NCI-H1436 treated with DMSO at 0.1 percent for 48 hours (cell line): ENCODE data around the gene HIGD1A.

Source experiments
- DNase-seq: peaks from one replicate; lab custom pipeline; 2025; lab: John Stamatoyannopoulos, UW

HIGD1A gene

DNA sequence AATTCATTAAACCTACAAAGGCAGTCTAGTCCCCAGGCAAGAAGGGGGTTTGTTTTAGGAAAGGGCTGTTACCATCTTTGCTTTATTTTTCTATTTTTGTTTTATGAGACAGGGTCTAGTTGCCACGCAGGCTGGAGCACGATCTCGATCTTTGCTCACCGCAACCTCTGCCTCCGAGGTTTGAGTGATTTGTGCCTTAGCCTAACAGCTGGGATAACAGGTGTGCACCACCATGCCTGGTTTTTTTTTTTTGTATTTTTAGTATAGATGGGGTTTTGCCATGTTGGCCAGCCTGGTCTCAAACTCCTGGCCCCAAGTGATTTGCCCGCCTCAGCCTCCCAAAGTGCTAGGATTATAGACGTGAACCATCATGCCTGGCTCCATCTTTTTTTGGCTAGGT is 4.9 kb downstream of the HIGD1A start:
- no peak for DNase-seq

DNA sequence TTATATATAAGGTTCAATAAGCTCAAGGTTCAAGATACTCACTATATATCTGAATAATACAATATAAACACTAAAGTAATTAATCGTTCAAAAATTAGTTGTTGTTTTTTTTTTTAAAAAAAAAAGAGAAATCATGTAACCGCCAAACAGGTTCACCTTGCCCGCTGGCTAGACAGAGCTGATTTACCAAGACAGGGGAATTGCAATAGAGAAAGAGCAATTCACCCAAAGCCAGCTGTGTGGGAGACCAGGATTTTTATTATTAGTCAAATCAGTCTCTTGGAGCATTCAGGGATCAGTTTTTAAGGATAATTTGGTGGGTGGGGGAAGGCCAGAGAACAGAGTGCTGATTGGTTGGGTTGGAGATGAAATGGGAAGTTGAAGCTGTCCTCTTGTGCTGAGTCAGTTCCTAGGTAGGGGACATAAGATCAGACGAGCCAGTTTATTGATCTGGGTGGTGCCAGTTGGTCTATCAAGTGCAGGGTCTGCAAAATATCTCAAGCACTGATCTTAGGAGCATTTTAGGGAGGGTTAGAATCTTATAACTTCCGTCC is 7.9 kb downstream of the HIGD1A start:
- DNase-seq, result no peak

DNA sequence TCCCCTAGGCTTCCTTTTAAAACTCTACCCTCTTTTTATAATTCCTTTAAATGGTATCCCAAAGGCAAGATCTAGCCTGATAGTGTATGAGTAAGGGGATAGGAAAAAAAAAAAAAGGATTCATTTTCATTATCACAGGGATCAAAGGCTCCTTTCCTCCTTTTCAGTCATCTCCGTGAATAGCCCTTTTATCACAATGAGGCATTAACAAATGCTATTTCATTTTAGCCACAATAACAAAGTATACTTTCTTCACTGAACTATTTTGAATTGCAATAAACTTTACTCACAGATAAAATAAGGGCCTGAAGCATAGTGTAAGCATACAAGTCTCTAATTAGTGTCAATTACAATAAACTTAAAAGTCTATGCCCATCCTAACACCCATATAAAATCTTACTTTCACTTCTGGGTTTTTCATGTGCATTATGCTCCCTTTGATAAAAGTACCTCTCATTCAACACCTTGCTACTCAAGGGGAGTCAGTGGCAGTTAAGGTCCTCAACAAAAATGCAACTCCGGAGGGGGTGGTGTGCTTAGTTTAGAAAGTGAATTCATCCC is 8.6 kb downstream of the HIGD1A start:
- DNase-seq, result no peak

DNA sequence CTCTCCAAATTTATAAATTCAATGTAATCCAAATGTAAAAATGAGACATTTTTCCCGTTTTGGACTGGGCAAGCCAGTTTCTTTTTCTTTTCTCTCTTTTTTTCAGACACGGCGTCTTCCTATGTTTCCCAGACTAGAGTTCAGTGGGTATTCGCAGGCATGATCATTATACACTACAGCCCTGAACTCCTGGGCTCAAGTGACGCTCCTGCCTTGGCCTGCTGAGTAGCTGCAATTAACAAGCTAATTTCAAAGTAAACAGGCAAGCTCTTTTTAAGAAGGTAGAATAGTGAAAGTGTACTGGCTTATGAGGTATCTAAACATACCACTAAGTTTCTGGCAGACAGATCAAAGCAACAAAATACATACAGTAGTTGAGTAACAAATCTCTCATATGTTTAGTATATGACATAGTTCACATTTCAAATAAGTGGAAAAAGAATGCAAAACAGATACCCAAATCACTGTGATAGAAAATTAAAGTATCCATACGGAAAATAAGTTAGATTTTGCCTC is 13.5 kb downstream of the HIGD1A start:
- no peak for DNase-seq

DNA sequence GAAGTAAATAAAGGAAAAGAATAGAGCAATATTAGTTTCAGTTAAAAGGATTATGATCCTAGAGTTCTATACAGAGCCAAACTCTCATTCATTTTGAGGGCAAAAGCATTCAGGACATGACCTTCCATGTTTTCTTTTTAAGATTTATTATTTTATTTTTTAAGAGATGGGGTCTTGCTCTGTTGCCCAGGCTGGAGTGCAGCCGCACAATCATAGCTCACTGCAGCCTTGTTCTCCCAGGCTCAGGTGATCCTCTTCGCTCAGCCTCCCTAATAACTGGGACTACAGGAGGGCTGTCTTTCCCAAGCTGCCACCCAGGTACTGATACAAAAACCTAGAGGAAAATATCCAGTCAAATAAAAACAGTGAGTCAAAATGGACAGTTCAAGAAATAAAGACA is 17.7 kb downstream of the HIGD1A start:
- no peak for DNase-seq

DNA sequence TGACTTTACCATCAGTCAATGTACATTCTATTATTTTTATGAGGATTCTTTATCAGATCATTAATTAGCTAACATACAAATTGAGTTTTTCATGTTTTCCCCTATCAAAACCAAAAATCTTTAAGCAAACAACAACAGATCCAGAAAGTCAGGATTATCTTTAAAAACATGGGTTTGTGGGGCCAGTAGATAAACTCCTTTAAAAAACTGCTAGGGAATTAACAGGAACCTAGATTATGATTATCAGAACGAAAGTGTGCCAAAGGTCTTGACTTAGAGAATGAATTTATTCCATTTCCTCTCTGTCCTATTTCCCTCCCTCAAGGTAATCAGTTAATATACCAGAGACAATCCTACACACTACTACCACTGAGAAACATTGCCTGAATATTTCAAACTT is 18.1 kb downstream of the HIGD1A start:
- no peak for DNase-seq

DNA sequence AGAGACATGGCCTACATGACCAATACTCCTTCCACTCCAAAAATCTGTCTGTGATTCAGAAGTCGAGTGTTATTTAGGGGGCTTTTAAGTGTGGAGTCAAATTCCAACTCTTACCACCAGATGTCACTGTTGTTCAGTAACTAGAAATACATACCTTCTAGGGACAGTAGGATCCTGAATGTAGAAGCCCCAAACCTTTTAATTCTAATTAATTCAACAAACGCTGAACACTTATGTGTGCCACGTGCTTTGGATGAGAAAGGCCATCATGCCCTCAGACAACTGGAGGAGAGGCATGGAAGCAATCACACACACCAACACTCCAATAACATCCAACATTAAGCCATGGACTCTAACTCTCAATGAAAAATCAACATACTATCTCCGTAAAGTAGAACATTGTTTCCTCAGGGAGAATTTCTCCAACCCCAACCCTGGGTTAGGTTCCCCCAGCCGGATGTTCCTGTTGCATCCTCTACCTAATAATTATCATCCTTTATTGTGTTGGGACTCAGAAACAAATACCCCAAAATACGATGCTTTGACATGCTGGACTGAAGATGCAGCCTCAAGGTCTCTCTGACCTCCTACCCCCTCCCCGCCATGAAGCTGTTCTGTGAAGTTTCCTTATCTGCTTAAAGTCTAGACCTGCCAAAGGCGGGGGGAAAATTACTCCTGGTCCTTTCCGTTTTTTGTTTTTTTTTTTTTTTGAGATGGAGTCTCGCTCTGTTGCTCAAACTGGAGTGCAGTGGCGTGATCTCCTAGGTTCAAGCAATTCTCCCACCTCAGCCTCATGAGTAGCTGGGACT is 23.2 kb downstream of the HIGD1A start:
- DNase-seq, result no peak

DNA sequence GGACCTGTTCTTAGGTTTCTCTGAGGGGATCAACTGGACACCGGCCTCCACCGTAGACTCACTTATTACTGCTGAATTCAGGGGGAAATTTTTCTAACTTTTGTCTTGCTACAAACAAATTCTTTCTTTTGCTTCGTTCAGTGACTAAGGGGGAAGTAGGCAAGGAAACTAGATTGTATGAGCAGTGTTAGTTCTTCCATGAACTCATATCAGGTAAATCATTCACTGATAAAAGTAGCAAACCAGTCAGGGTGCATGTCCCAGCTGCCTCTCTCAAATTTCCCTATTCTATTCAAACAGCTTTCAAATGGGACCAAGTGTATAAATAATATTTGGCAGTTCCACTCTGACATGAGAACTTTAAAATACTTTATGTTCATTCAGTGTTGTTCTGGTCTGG is 23.9 kb downstream of the HIGD1A start:
- DNase-seq, result no peak

DNA sequence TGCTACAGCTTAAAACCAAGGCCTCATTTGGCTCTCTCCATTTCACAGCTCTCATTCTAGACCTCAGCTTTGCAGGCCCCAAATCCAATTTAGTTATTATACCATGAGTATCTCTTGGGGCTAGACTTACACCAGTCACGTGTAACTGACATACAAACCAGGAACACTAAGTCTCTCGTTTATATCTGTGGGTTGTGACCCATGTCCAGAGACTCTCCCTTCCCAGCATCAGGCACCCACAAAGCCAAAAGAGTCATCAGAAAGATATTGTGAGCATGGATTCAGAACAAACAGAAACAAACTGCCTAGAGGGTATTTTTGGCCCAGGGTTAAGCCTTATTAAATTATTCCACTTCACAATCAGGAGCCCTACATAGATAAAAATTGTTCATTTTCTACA is 25.6 kb downstream of the HIGD1A start:
- no peak for DNase-seq

DNA sequence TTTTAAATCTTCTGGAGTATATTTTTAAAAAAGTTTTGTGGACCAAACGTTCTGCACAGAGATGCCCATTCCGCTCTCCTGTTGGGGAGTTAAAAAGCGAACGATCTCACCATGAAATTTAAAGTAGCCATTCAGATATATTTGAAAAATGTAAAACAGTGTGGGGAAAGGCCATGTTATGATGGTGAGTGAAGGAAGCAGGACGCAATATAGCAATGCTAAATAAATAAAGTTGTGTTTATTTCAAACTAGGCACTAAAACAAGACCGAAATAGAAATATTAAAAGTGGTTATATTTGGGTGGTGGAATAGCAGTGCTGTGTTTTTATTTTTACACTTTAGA is 30.9 kb downstream of the HIGD1A start:
- DNase-seq, result no peak

DNA sequence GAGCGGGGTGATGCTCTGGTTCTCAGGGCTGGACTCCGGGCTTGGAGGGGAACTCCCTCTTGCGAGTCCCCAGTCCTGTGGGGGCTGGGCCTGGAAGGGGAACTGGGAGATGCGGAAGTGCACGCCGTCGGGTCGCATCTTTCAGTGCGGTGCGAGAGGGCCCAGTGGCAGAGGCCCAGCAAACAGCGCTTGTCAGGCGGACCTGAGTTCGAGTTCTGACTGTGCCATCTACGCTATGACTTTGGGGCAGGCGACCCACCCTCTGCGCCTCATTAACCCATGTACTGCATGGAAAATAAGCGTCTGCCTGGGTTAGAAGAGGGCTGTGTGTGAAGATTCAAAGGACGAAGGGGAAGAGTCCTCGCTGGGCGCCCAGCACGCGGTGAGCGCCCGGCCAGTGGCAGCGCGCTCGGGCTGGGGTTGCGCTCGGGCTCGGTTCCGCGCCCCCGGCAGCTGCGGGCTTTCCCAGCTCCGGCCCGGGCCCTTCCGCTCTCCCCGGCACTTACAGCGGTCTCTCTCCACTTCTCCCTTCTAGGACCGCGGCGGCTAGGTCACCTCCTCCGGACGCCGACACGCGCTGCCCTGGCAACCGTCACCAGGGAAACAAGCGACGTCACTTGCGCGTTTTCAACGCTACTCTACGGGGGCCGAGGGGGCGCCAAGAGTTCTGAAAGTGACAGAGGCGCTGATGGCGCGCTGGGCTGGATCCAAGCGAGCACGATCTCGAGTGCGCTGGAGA is 31.5 kb downstream of the HIGD1A start, which contains the start of gene CCDC13:
CCDC13 (minus strand) TSS at position 584 of the 739 bp plus-strand sequence. CDS start 14,908 bp downstream, outside the sequence.
- peak; percentile 4 for DNase-seq

DNA sequence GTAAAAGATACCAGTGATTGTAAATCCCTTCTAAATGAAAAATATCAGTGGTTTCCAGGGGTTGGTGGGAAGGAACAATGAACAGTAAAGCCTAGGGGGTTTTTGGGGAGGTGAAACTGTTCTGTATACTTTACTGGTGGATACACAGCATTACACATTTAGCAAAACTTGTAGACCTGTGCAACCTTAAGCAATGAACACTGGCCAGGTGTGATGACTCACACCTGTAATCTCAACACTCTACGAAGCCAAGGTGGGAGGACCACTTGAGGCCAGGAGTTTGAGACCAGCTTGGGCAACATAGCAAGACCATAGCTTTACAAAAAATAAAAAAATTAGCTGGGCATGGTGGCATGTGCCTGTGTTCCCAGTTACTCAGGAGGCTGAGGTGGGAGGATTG is 33.0 kb downstream of the HIGD1A start:
- no peak for DNase-seq

DNA sequence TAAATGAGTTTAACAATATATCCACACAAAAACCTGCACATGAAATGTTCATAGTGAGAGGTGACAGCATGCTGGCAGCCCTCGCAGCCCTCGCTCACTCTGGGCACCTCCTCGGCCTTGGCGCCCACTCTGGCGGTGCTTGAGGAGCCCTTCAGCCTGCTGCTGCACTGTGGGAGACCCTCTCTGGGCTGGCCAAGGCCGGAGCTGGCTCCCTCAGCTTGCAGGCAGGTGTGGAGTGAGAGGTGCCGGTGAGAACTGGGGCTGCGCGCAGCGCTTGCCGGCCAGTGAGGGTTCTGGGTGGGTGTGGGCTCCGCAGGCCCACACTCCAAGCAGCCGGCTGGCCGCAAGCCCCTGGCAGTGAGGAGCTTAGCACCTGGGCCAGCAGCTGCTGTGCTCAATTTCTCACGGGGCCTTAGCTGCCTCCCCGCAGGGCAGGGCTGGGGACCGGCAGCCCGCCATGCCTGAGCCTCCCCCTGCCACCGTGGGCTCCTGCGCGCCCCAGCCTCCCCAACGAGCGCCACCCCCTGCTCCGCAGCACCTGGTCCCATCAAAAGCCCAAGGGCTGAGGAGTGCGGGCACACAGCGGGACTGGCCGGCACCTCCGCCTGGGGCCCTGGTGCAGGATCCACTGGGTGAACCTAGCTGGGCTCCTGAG is 34.7 kb downstream of the HIGD1A start:
- no peak for DNase-seq

DNA sequence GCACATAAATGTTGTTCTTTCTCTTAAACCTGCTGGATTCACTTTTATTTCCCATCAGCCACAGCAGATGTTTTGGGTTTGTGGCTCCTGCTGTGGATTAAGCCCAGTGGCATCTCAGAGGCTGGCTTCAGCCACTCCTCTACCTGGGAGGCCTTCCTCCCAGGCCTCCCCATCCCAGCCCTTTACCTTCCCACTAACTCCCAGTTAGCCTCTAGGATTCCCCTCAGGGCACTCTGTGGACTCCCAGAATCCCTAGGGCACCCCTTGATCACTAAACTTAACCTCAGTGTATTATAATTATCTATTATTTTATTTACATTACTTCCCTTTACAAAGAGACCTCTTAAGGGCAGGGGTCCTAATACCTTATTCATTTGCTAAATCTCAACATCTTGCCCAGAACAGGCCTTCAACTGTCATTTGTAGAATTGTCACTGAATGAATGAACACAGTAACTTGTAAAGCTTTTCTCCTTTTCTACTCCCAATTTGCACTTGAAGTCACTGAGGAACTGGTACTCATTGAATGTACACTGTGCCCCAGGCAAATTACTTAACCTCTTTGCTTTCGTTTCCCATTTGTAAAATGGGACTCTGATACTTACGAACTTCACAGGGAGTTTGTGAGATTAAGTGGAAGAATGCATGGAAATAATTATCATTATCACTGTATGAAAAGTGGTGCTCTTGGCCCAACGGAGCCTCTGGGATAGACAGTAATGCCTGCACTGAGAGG is 39.6 kb downstream of the HIGD1A start:
- DNase-seq, result no peak

DNA sequence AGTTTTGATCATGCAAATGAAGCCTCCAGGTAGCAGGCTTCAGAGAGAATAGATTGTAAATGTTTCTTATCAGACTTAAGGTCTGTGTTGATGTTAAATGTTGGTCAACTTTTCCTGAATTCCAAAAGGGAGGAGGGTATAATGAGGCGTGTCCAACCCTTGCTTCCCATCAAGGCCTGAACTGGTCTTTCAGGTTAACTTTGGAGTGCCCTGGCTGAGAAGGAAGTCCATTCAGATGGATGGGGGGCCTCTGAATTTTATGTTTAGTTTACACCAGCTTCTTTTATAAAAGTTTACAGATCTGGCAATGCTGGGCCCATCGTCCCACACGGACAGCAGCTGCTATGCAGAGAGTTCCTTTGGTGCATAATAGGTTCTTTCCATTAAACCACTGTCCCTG is 40.2 kb downstream of the HIGD1A start:
- no peak for DNase-seq

DNA sequence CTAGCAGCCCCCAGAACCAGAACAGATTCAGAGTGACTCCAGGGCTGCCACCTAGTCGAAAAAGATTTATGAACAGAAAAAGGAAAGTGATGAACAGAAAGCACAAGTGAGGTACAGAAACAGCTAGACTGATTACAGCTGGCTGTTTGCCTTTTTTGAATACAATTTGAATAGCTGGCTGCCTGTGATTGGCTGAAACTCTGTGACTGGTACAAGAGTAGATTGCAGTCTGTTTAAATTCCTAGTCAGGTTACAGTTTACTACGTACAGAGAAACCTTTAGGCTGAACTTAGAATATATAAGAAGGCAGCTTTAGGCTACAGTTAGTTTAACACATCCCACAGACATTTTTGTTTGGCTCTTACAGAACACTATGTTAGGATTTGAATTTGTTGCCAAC is 41.3 kb downstream of the HIGD1A start:
- DNase-seq, result no peak

DNA sequence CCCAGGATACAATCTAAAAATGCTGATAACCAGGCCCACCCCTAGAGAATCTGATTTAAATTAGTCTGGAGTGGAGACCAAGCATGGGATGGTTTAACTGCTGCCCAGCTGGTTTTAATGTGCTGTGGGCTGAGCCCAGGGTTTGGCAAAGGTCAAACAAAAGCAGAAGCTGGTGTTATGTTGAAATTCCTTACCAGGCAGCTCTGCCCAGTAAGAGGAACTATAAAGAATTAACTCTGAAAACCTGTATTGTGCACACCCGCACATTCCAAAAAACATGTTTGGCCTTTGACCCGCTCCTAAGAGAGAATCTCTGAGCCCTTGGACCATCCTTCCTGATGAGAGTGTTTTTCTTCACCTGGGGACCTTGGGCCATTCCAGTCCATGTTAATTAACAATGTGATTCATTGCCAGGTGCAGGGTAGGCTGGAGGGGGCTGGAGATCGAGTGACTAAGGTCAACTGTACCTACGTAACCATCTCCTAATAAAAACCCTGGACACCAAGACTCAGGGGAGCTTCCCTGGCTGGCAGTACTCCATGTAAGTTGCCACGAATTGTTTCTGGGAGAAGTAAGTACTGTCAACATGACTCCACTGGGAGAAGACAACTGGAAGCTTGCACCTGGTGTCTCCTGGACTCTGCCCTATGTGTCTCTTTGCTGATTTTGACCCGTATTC is 42.1 kb downstream of the HIGD1A start:
- no peak for DNase-seq

DNA sequence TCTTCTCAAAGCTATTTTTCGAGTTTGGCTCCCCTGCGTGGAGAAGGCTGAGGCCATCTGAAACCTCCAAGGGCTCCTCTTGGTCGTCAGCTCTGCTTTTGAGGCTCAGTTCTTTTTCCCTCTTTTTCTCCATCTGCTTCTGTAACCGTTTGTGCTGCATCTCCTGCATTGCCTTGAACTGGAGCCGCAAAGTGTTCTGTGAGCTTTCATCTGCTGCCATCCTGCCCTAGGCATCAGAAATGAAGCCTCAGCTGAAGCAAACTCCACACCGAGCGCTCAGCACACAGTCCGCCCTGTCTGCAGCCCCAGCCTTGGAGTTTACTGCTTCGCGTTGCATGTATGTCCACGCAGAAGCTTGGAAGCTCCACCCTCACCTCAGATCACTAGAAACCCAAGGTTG is 46.2 kb downstream of the HIGD1A start:
- DNase-seq, result no peak

DNA sequence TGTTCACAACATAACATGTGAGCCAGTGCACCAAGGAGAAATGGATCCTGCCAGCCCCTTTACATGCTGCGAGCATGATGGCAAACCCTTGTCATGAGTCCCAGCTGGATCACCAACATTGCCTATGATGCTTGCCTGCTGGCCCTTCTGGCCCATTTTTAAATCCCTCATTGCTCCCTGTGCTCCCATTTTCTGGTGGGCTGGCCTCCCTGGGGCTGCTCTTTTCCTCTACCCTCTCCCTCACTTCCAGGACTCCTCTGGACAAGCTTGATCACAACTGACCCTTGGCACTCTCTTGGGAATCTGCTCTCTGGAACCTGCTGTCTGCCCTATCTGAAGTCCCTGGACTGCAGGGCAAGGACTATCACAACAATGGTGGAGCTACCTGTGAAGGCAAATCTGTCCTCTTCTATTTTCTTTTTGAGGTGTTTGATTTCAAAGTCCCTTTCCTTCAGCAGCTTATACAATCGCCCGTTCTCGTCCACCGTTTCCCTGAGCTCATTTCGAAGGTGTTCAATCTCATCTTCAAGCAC is 47.5 kb downstream of the HIGD1A start:
- DNase-seq, result no peak

DNA sequence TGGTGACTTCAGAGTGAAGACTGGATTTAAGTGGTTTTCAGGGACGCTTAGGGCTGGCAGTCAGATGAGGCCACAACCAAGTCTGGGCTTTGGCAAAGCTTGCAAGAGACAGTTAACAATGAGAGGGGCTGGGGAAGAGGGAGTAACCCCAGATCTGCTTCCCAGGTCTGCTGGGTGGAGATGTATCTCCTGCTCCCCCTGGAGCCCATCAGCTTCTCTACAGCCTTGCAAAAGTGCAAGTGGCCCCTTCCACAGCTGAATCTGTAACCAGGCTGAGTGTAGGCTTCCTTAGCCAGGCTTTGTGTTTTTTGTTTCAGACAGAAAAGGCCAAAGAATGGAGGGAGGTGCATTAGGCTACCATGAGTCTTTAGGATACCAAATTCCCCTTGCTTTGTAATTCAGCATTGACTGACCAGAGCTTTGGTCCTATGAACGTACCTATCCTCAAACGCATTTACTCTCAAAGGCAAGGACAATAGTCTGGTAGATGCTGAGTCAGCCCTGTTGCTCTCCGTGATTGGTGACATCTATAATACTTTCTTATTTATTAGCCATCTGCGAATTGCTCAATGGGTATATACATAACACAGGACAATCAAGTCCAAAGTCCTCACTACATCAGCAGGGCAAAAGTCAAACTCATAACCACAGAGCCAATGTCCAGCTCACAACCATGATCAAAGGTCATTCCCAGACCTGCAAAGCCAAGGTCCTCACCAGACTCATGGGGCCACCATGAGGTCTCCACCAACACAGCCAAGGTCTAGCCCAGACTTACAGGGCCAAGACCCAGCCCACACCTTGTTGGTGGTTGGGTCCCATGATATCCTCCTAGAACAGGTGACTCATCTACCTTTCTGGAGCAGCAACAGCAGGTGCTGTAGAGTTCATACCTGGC is 48.4 kb downstream of the HIGD1A start:
- DNase-seq, result no peak
